DOHH2 (cell line): Measurements from ENCODE around the gene CDK5.

Experiments
- H3F3A ChIP-seq: fragments of 200-600 bp; sonication (generic), shearing (Covaris generic); 2 replicates; pipeline ENCODE4 v1.6.0; 2016; ENCODE audit warnings: antibody characterized with exemption, mild to moderate bottlenecking; ENCODE audit not compliant: control insufficient read depth, insufficient read depth
- H3K27ac ChIP-seq: fragments of 200-600 bp; sonication (generic); 2 replicates; pipeline ENCODE4 v1.5.1; 2014; ENCODE audit warnings: low read depth, mild to moderate bottlenecking, low read length, moderate library complexity
- H3K27me3 ChIP-seq: fragments of 200-600 bp; sonication (generic); 2 replicates; pipeline ENCODE4 v1.6.1; 2014; ENCODE audit warnings: mild to moderate bottlenecking, low read length, mixed read lengths; ENCODE audit not compliant: control insufficient read depth
- H3K36me3 ChIP-seq: fragments of 200-600 bp; sonication (generic); 2 replicates; pipeline ENCODE4 v1.6.1; 2014; ENCODE audit warnings: mild to moderate bottlenecking, low read length, moderate library complexity, mixed read lengths; ENCODE audit not compliant: control insufficient read depth
- H3K4me1 ChIP-seq: fragments of 200-600 bp; sonication (generic); 2 replicates; pipeline ENCODE4 v1.6.1; 2014; ENCODE audit warnings: mild to moderate bottlenecking, low read length, mixed read lengths; ENCODE audit not compliant: control insufficient read depth
- H3K4me2 ChIP-seq: fragments of 200-600 bp; sonication (generic); 2 replicates; pipeline ENCODE4 v1.6.0; 2014; ENCODE audit warnings: mild to moderate bottlenecking, low read length, moderate library complexity
- H3K4me3 ChIP-seq: fragments of 200-600 bp; sonication (generic); 2 replicates; pipeline ENCODE4 v1.5.1; 2014; ENCODE audit warnings: mild to moderate bottlenecking, low read length, mixed read lengths
- H3K79me2 ChIP-seq: fragments of 200-600 bp; sonication (generic); 2 replicates; pipeline ENCODE4 v1.6.1; 2014; ENCODE audit warnings: mild to moderate bottlenecking, low read length, mixed read lengths; ENCODE audit not compliant: control insufficient read depth
- H3K9me2 ChIP-seq: fragments of 200-600 bp; sonication (generic); replicated peaks from 2 replicates; pipeline ENCODE4 v1.6.1; 2014; ENCODE audit warnings: mild to moderate bottlenecking, low read length, mixed read lengths; ENCODE audit not compliant: control insufficient read depth
- H3K9me3 ChIP-seq: fragments of 200-600 bp; sonication (generic); 2 replicates; pipeline ENCODE4 v1.6.1; 2014; ENCODE audit warnings: antibody characterized with exemption, low read length, mixed read lengths; ENCODE audit not compliant: control insufficient read depth, insufficient read depth
- H4K20me1 ChIP-seq: fragments of 200-600 bp; sonication (generic); 2 replicates; pipeline ENCODE4 v1.6.0; 2014; ENCODE audit warnings: low read depth, mild to moderate bottlenecking, antibody characterized with exemption, low read length, moderate library complexity; ENCODE audit not compliant: control insufficient read depth, insufficient read depth
- EZH2phosphoT487 ChIP-seq: fragments of 200-600 bp; sonication (generic); IDR thresholded peaks from 2 replicates; pipeline ENCODE4 v1.6.1; 2017; ENCODE audit warnings: borderline replicate concordance, mild to moderate bottlenecking, antibody characterized with exemption, low read length, moderate library complexity, mixed read lengths
- TF ChIP-seq, protein P1 (sequence below): fragments of 200-600 bp; sonication (generic); IDR thresholded peaks from one replicate; pipeline ENCODE4 v1.5.1; 2014; ENCODE audit warnings: antibody characterized with exemption, mild to moderate bottlenecking, low read depth, low read length; ENCODE audit not compliant: poor library complexity, severe bottlenecking

CDK5 gene

DNA sequence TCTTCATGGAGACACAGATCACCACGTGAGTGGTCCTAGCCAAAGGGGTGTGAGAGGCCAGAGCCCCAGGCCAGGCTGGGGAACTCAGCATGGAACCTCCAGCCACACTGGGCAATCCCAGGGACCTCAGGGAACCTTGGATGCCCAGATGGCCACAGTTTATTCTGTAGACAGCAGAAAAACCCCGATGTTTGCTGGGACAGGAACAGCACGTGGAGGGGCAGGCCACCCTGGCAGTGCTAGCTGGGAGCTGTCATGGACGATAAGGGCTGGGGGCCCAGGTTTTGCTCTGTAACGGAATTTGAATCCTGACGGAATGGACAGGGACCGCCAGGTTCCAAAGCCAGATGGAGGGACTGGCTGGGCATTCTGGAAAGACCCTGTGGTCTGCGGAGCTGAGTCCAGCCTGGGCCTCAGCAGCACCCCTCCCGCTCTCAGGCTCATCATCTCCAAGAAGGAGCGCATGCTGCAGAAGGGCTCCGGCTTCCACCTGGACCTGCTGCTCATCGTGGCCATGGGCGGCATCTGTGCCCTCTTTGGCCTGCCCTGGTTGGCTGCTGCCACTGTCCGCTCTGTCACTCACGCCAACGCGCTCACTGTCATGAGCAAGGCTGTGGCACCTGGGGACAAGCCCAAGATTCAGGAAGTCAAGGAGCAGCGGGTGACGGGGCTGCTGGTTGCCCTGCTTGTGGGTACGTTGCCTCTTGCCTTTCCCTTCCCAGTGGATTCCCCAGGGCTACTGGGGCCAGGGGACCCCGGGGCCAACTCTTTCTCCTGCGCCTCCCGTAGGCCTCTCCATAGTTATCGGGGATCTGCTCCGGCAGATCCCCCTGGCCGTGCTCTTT lies 17.3 kb upstream of the CDK5 start:
- TF ChIP-seq EZH2phosphoT487, result no peak
- TF ChIP-seq, protein P1, sequence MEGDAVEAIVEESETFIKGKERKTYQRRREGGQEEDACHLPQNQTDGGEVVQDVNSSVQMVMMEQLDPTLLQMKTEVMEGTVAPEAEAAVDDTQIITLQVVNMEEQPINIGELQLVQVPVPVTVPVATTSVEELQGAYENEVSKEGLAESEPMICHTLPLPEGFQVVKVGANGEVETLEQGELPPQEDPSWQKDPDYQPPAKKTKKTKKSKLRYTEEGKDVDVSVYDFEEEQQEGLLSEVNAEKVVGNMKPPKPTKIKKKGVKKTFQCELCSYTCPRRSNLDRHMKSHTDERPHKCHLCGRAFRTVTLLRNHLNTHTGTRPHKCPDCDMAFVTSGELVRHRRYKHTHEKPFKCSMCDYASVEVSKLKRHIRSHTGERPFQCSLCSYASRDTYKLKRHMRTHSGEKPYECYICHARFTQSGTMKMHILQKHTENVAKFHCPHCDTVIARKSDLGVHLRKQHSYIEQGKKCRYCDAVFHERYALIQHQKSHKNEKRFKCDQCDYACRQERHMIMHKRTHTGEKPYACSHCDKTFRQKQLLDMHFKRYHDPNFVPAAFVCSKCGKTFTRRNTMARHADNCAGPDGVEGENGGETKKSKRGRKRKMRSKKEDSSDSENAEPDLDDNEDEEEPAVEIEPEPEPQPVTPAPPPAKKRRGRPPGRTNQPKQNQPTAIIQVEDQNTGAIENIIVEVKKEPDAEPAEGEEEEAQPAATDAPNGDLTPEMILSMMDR, result no peak
- peaks cover 85% of the 10 kb centered on the region for H3K36me3 ChIP-seq
- H4K20me1 ChIP-seq, result 0 out of 2 replicates have a peak, but pooled peaks cover 4% of the 10 kb centered on the region
- H3K27me3 ChIP-seq, result no peaks in the 10 kb centered on the region
- no peak overlapping the region for H3K27ac ChIP-seq
- peaks cover 21% of the 10 kb centered on the region for H3K79me2 ChIP-seq
- H3K4me1 ChIP-seq, result peaks cover 16% of the 10 kb centered on the region
- no peaks in the 10 kb centered on the region for H3K9me3 ChIP-seq
- H3K9me2 ChIP-seq, result no peaks in the 10 kb centered on the region
- peaks cover 6% of the 10 kb centered on the region for H3F3A ChIP-seq
- H3K4me3 ChIP-seq, result no peak overlapping the region
- H3K4me2 ChIP-seq, result no peak overlapping the region

DNA sequence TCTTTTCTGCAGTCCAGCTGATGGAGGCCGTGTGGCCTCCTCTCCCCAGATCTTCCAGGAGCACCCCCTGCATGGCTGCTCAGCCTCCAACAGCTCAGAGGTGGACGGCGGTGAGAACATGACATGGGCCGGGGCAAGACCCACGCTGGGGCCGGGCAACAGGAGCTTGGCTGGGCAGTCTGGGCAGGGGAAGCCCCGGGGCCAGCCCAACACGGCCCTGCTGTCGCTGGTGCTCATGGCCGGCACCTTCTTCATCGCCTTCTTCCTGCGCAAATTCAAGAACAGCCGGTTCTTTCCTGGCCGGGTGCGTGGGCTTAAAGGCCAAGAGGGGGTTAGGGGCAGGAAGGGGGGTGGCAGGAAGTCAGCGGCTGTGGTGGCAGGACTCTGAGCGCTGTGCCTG lies 16.3 kb upstream of the CDK5 start:
- no peak overlapping the region for H3K4me3 ChIP-seq
- H3K9me2 ChIP-seq, result no peaks in the 10 kb centered on the region
- H3K79me2 ChIP-seq, result peaks cover 11% of the 10 kb centered on the region
- H3K27me3 ChIP-seq, result no peaks in the 10 kb centered on the region
- H3F3A ChIP-seq, result peaks cover 6% of the 10 kb centered on the region
- H3K36me3 ChIP-seq, result peaks cover 85% of the 10 kb centered on the region
- no peak overlapping the region for H3K4me2 ChIP-seq
- no peak for TF ChIP-seq EZH2phosphoT487
- TF ChIP-seq, protein P1, result no peak
- no peak overlapping the region for H3K27ac ChIP-seq
- no peaks in the 10 kb centered on the region for H4K20me1 ChIP-seq
- peaks cover 7% of the 10 kb centered on the region; the same call in 1 of the 2 replicates for H3K4me1 ChIP-seq
- H3K9me3 ChIP-seq, result no peaks in the 10 kb centered on the region

DNA sequence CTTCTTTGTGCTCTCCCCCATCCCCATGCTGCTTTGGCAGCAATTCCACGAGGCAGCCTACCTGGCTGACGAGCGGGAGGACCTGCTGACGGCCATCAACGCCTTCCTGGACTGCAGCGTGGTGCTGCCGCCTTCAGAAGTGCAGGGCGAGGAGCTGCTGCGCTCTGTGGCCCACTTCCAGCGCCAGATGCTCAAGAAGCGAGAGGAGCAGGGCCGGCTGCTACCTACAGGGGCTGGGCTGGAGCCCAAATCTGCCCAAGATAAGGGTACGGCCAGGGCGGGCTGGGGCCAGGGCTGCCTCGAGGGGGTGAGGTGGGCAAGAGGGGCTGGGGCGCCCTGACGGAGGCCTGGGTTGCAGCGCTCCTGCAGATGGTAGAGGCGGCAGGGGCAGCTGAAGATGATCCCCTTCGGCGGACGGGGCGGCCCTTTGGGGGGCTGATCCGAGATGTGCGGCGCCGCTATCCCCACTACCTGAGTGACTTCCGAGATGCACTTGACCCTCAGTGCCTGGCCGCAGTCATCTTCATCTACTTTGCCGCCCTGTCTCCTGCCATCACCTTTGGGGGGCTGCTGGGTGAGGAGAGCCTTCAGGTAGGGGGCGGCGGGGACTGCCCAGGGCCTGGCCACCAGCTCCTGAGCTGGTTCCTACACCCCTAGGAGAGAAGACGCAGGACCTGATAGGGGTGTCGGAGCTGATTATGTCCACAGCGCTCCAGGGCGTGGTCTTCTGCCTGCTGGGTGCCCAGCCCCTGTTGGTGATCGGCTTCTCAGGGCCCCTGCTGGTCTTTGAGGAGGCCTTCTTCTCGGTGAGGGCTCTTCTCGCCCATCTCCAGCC lies 13.6 kb upstream of the CDK5 start:
- Histone ChIP-seq H3K27me3 (no peaks in the 10 kb centered on the region), H3K79me2 (no peaks in the 10 kb centered on the region), H4K20me1 (no peaks in the 10 kb centered on the region), H3K27ac (no peak overlapping the region), H3K9me2 (no peaks in the 10 kb centered on the region), H3F3A (no peaks in the 10 kb centered on the region; the same call in 1 of the 2 replicates), H3K4me1 (no peaks in the 10 kb centered on the region), H3K4me3 (no peak overlapping the region), H3K4me2 (no peak overlapping the region), H3K36me3 (peaks cover 80% of the 10 kb centered on the region), H3K9me3 (no peaks in the 10 kb centered on the region)
- no peak for TF ChIP-seq EZH2phosphoT487
- TF ChIP-seq, protein P1, result no peak
